ENCODE results near the gene ANKRD11.

ANKRD11 gene

GRCh38 chr16:89490439-89491237 lies at the start of gene ANKRD11:
Gene ANKRD11, minus strand, starts transcription at chr16:89490561. Its CDS starts 173,542 bp downstream, at chr16:89317019.
- no peak for FAIRE-seq

GRCh38 chr16:89538286-89538685 lies 47.9 kb upstream of the ANKRD11 start:
- no peak for FAIRE-seq

- no peak for FAIRE-seq
Measured at GRCh38 chr16:89537549-89537925, 47.2 kb upstream of the ANKRD11 start.

- FAIRE-seq: no peak
Measured at GRCh38 chr16:89536886-89537548, 46.7 kb upstream of the ANKRD11 start.

- no peak for FAIRE-seq
Measured at GRCh38 chr16:89536371-89536770, 46.0 kb upstream of the ANKRD11 start.

- no peak for FAIRE-seq
Measured at GRCh38 chr16:89534252-89534756, 43.9 kb upstream of the ANKRD11 start.

- no peak for FAIRE-seq
Measured at GRCh38 chr16:89531821-89532526, 41.6 kb upstream of the ANKRD11 start.

GRCh38 chr16:89530401-89531381 lies 40.3 kb upstream of the ANKRD11 start:
- no peak for FAIRE-seq

GRCh38 chr16:89529097-89529496 lies 38.7 kb upstream of the ANKRD11 start:
- no peak for FAIRE-seq

- no peak for FAIRE-seq
Measured at GRCh38 chr16:89525146-89525913, 35.0 kb upstream of the ANKRD11 start.

GRCh38 chr16:89523680-89524344 lies 33.5 kb upstream of the ANKRD11 start:
- no peak for FAIRE-seq

- no peak for FAIRE-seq
Measured at GRCh38 chr16:89522287-89522686, 31.9 kb upstream of the ANKRD11 start.

GRCh38 chr16:89519881-89520280 lies 29.5 kb upstream of the ANKRD11 start:
- no peak for FAIRE-seq

- FAIRE-seq: no peak
Measured at GRCh38 chr16:89517128-89517527, 26.8 kb upstream of the ANKRD11 start.

GRCh38 chr16:89512453-89512852 lies 22.1 kb upstream of the ANKRD11 start:
- no peak for FAIRE-seq

GRCh38 chr16:89511374-89511773 lies 21.0 kb upstream of the ANKRD11 start:
- FAIRE-seq: no peak

GRCh38 chr16:89510526-89510925 lies 20.2 kb upstream of the ANKRD11 start:
- FAIRE-seq: no peak

GRCh38 chr16:89507834-89508590 lies 17.7 kb upstream of the ANKRD11 start, which contains the start of gene SPG7:
Gene SPG7, plus strand, starts transcription at chr16:89508403. Its CDS starts 15 bp downstream, at chr16:89508418.
- FAIRE-seq: no peak

GRCh38 chr16:89507214-89507833 lies 17.0 kb upstream of the ANKRD11 start:
- no peak for FAIRE-seq

Measured in colon (tissue), 2 donors.